K562 (cell line): ENCODE data around the gene LDB1. TPM values are rescaled to one million over a fixed set of nuclear protein-coding genes. Genes with fewer than 3 reads are reported as not detected.

Experiments
- BRCA1 ChIP-seq, 2 experiments: fragments of 450-650 bp in 1 of 2; sonication (generic) in 1 of 2; formaldehyde crosslinking in 1 of 2; IDR thresholded peaks; 2 replicates each; pipeline versions ENCODE4 v1.5.0 to v1.6.1; 2017 to 2020; ENCODE audit warnings: mild to moderate bottlenecking in 1 of 2, missing genetic modification reagents in 1 of 2
- CBX5 ChIP-seq: IDR thresholded peaks from 2 replicates; pipeline ENCODE4 v1.6.1; 2014; ENCODE audit warnings: low read depth, borderline replicate concordance
- CBX8 ChIP-seq: fragments of 200-600 bp; sonication (generic); IDR thresholded peaks from 2 replicates; pipeline ENCODE4 v1.6.1; 2012; ENCODE audit warnings: borderline replicate concordance, mixed run types, low read depth, mild to moderate bottlenecking, moderate library complexity, mixed read lengths, low read length, control low read depth, inconsistent platforms; ENCODE audit not compliant: poor library complexity, severe bottlenecking; ENCODE audit errors: extremely low read depth
- CREB1 ChIP-seq, 2 experiments: sonication (generic) in 1 of 2; formaldehyde crosslinking in 1 of 2; IDR thresholded peaks; 2 replicates each; pipeline versions ENCODE4 v1.6.1 to v1.8.0; 2012 to 2022; ENCODE audit warnings: inconsistent platforms in 1 of 2, mild to moderate bottlenecking in 1 of 2, missing genetic modification reagents in 1 of 2, moderate library complexity in 1 of 2
- CREBBP ChIP-seq: IDR thresholded peaks from one replicate; pipeline ENCODE4 v1.6.1; 2012; ENCODE audit warnings: low read depth, mild to moderate bottlenecking, control low read depth, inconsistent platforms, low read length
- ELF4 ChIP-seq: fragments of 450-650 bp; formaldehyde crosslinking; IDR thresholded peaks from 2 replicates; pipeline ENCODE4 v1.4.0; 2022; ENCODE audit warnings: missing genetic modification characterization
- FOS ChIP-seq: IDR thresholded peaks from 3 replicates; pipeline ENCODE4 v1.6.1; 2011; ENCODE audit not compliant: insufficient read length; ENCODE audit errors: extremely low read depth
- GTF2A2 ChIP-seq: IDR thresholded peaks from 2 replicates; pipeline ENCODE4 v1.6.1; 2016; ENCODE audit warnings: mild to moderate bottlenecking, missing genetic modification characterization, missing compliant biosample characterization
- HMG20A ChIP-seq: fragments of 450-650 bp; formaldehyde crosslinking; conservative IDR thresholded peaks from 2 replicates; pipeline ENCODE4 v1.4.0; 2020; ENCODE audit warnings: mild to moderate bottlenecking, mixed read lengths
- MEF2A ChIP-seq: IDR thresholded peaks from 2 replicates; pipeline ENCODE4 v1.6.1; 2011; ENCODE audit warnings: low read depth, mild to moderate bottlenecking, low read length, moderate library complexity; ENCODE audit not compliant: control insufficient read depth
- MIER1 ChIP-seq: fragments of 450-650 bp; IDR thresholded peaks from 2 replicates; pipeline ENCODE4 v1.6.1; 2016; ENCODE audit warnings: antibody characterized with exemption, mild to moderate bottlenecking, low read depth
- MTF1 ChIP-seq: fragments of 250-450 bp; sonication (Bioruptor Pico); IDR thresholded peaks from 2 replicates; pipeline ENCODE4 v1.9.0; 2021; ENCODE audit warnings: moderate library complexity, mild to moderate bottlenecking, inconsistent platforms, borderline replicate concordance
- NBN ChIP-seq: fragments of 450-650 bp; IDR thresholded peaks from 2 replicates; pipeline ENCODE4 v1.6.1; 2016; ENCODE audit warnings: low read depth, mild to moderate bottlenecking
- PHF8 ChIP-seq: fragments of 200-600 bp; sonication (generic); IDR thresholded peaks from 2 replicates; pipeline ENCODE4 v1.6.1; 2012; ENCODE audit warnings: mixed run types, mild to moderate bottlenecking, inconsistent platforms, low read length, moderate library complexity, borderline replicate concordance
- POLR3G ChIP-seq: IDR thresholded peaks from 2 replicates; pipeline ENCODE4 v1.6.1; 2011; ENCODE audit not compliant: insufficient read length, insufficient replicate concordance; ENCODE audit errors: extremely low read depth
- POU5F1 ChIP-seq: fragments of 150-350 bp; IDR thresholded peaks from 2 replicates; pipeline ENCODE4 v1.6.1; 2014; ENCODE audit warnings: borderline replicate concordance, low read length, low read depth, mild to moderate bottlenecking; ENCODE audit not compliant: partially characterized antibody
- RFX5 ChIP-seq: IDR thresholded peaks from 2 replicates; pipeline ENCODE4 v1.6.1; 2011; ENCODE audit warnings: low read depth, mild to moderate bottlenecking, improper control_type of control experiment, low read length
- SREBF2 ChIP-seq: sonication (generic); formaldehyde crosslinking; IDR thresholded peaks from 2 replicates; pipeline ENCODE4 v1.4.0; 2020; ENCODE audit warnings: mild to moderate bottlenecking, missing genetic modification reagents
- STAT5B ChIP-seq: fragments of 250-450 bp; sonication (Bioruptor Pico); IDR thresholded peaks from 2 replicates; pipeline ENCODE4 v1.8.0; 2021; ENCODE audit warnings: mild to moderate bottlenecking, inconsistent platforms
- USF1 ChIP-seq: sonication (generic); formaldehyde crosslinking; IDR thresholded peaks from 2 replicates; pipeline ENCODE4 v1.9.0; 2022; ENCODE audit warnings: mild to moderate bottlenecking, missing genetic modification reagents
- ZFP36 ChIP-seq: fragments of 150-350 bp; IDR thresholded peaks from 2 replicates; pipeline ENCODE4 v1.6.1; 2018; ENCODE audit warnings: low read length, low read depth; ENCODE audit not compliant: partially characterized antibody
- ZNF444 ChIP-seq: fragments of 250-450 bp; sonication (Bioruptor Pico); IDR thresholded peaks from 2 replicates; pipeline ENCODE4 v1.4.0; 2020; ENCODE audit warnings: mild to moderate bottlenecking, moderate library complexity
- ZNF586 ChIP-seq: fragments of 450-650 bp; formaldehyde crosslinking; conservative IDR thresholded peaks from 2 replicates; pipeline ENCODE4 v1.4.0; 2020; ENCODE audit warnings: mild to moderate bottlenecking, moderate library complexity
- ZNF696 ChIP-seq: fragments of 250-450 bp; sonication (Bioruptor Pico); conservative IDR thresholded peaks from 2 replicates; pipeline ENCODE4 v1.4.0; 2020; ENCODE audit warnings: mild to moderate bottlenecking, moderate library complexity
- polyA plus RNA-seq, 8 experiments: library from polyadenylated mRNA; depleted of rRNA in 4 of 8; stranded (reverse) in 5 of 8; unstranded in 3 of 8; fragments of >200 nt; fragmentation: Nextera tagmentation in 2 of 8; fragmentation: Illumina TruSeq in 1 of 8; extraction: Ambion mirVana in 2 of 8; extraction: Trizol in 1 of 8; gene quantifications; 2 replicates each; pipeline versions ENCODE4 v1.2.1 to v1.2.3, GENCODE V29; 2011 to 2014; ENCODE audit warnings: inconsistent platforms in 1 of 8, missing spikeins in 1 of 8
- total RNA-seq, 7 experiments: library from RNA; depleted of rRNA in 6 of 7; stranded (reverse); fragments of >200 nt in 6 of 7; fragmentation: Illumina TruSeq in 2 of 7; extraction: Trizol in 2 of 7; gene quantifications; 2 replicates each; pipeline versions ENCODE4 v1.2.1 to v1.2.3, GENCODE V29; 2011 to 2021; ENCODE audit warnings: low replicate concordance in 1 of 7
- TF ChIP-seq, protein P1 (sequence below): IDR thresholded peaks from 2 replicates; pipeline ENCODE4 v1.6.1; 2014; ENCODE audit warnings: antibody characterized with exemption

LDB1 gene
- total and polyA plus RNA-seq, 9 of the 15 experiments (the other 6 are each of a cell fraction or from before 2014, with no cell fraction given), result 1.9 to 137 (median 105) TPM

- no peak for TF ChIP-seq HMG20A (CRISPR knock-in tag)
- no peak for TF ChIP-seq FOS
- TF ChIP-seq MEF2A, result no peak
- no peak; the same call in 1 of the 2 replicates for TF ChIP-seq PHF8
- TF ChIP-seq POLR3G, result no peak
- peak; percentile 64 for TF ChIP-seq USF1 (CRISPR knock-in tag)
- TF ChIP-seq ZFP36, result no peak
- TF ChIP-seq NBN, result no peak
- no peak for TF ChIP-seq POU5F1
- no peak for TF ChIP-seq RFX5
- TF ChIP-seq CREB1 (IDR thresholded peaks at IDR 0.05), result no peak
- TF ChIP-seq CREB1 (CRISPR knock-in tag; IDR thresholded peaks at IDR 0.05), result peak; percentile 26; the same call in 1 of the 2 replicates
- TF ChIP-seq, protein P1, sequence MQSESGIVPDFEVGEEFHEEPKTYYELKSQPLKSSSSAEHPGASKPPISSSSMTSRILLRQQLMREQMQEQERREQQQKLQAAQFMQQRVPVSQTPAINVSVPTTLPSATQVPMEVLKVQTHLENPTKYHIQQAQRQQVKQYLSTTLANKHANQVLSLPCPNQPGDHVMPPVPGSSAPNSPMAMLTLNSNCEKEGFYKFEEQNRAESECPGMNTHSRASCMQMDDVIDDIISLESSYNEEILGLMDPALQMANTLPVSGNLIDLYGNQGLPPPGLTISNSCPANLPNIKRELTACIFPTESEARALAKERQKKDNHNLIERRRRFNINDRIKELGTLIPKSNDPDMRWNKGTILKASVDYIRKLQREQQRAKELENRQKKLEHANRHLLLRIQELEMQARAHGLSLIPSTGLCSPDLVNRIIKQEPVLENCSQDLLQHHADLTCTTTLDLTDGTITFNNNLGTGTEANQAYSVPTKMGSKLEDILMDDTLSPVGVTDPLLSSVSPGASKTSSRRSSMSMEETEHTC, result no peak
- TF ChIP-seq CBX5, result no peak
- no peak for TF ChIP-seq ZNF586 (CRISPR knock-in tag)
- TF ChIP-seq MTF1 (CRISPR knock-in tag), result no peak
- no peak for TF ChIP-seq CBX8
- no peak for TF ChIP-seq GTF2A2 (tag)
- TF ChIP-seq CREBBP, result no peak
- TF ChIP-seq STAT5B (CRISPR knock-in tag), result no peak
- no peak for TF ChIP-seq BRCA1 (IDR thresholded peaks at IDR 0.05)
- TF ChIP-seq BRCA1 (CRISPR knock-in tag; IDR thresholded peaks at IDR 0.05), result no peak
- no peak for TF ChIP-seq ZNF696 (CRISPR knock-in tag)
- no peak for TF ChIP-seq ELF4 (CRISPR knock-in tag)
- no peak for TF ChIP-seq SREBF2 (CRISPR knock-in tag)
- no peak for TF ChIP-seq ZNF444 (CRISPR knock-in tag)
- TF ChIP-seq MIER1, result no peak
These were observed 13.4 kb upstream of the LDB1 start (continued) for GRCh38 chr10:102133373-102134195.
